Testis (tissue), 3 donors: Measurements from ENCODE around the gene TTLL9. TPM values are rescaled to one million over a fixed set of nuclear protein-coding genes. Genes with fewer than 3 reads are reported as not detected.

Experiments used
- DNase-seq: peaks from one replicate; pipeline ENCODE4 v3.0.0-alpha.2; 2019
- H3K27ac ChIP-seq, 2 donors: fragments of 200-600 bp; sonication (generic); one replicate each; pipeline ENCODE4 v1.5.1; 2019
- H3K27me3 ChIP-seq: fragments of 200-600 bp; sonication (generic); one replicate; pipeline ENCODE4 v1.5.1; 2019
- H3K36me3 ChIP-seq: fragments of 200-600 bp; sonication (generic); one replicate; pipeline ENCODE4 v1.5.1; 2017; ENCODE audit warnings: low read depth; ENCODE audit errors: missing control alignments
- H3K4me1 ChIP-seq: fragments of 200-600 bp; sonication (generic); one replicate; pipeline ENCODE4 v1.5.1; 2019
- H3K4me3 ChIP-seq, 2 donors: fragments of 200-600 bp; sonication (generic); one replicate each; pipeline ENCODE4 v1.5.1; 2017 to 2019
- H3K9me3 ChIP-seq: fragments of 200-600 bp; sonication (generic); one replicate; pipeline ENCODE4 v1.5.1; 2017
- POLR2A ChIP-seq: fragments of 450-650 bp; IDR thresholded peaks from one replicate; pipeline ENCODE4 v1.6.1; 2017; ENCODE audit warnings: antibody characterized with exemption, mild to moderate bottlenecking, moderate library complexity
- WGBS, 2 donors: methylation state at CpG; one replicate each; pipeline ENCODE4 v1.1.5; 2018; 5-methylcytosine and 5-hydroxymethylcytosine counted together
- intact Hi-C: fragments of 100-400 bp; cut with DNase I; formaldehyde crosslinking; loops from one replicate; pipeline ENCODE4 v1.15.1; 2023; ENCODE audit warnings: low total_unique reads
- polyA plus RNA-seq: library from polyadenylated mRNA; stranded (reverse); fragments of 350-450 nt; fragmentation: Illumina TruSeq; extraction: RNeasy Lipid Tissue Mini Kit (QIAGEN cat#74804); gene quantifications from one replicate; pipeline ENCODE4 v1.2.3, GENCODE V29; 2014; ENCODE audit warnings: low read depth, low replicate concordance; ENCODE audit not compliant: insufficient read depth
- total RNA-seq, 2 donors: library from RNA; depleted of rRNA; stranded (reverse); fragments of >200 nt; gene quantifications; one replicate each; pipeline ENCODE4 v1.2.3, GENCODE V29; 2016
- TF ChIP-seq, protein P1 (sequence below), 3 experiments: fragments of 450-650 bp in 2 of 3; fragments of 200-600 bp in 1 of 3; sonication (generic) in 1 of 3; IDR thresholded peaks; one replicate each; pipeline ENCODE4 v1.5.1; 2016 to 2019; ENCODE audit warnings: antibody characterized with exemption in 3 of 3, mild to moderate bottlenecking in 2 of 3, moderate library complexity in 1 of 3

Gene TTLL9
- total and polyA plus RNA-seq, 3 donors from 2014 or later, result 8.7 to 32.7 (median 19.1) TPM

- H3K27me3 ChIP-seq, result no peaks in the 10 kb centered on the region
- no peak overlapping the region for H3K4me3 ChIP-seq
- H3K36me3 ChIP-seq, result no peaks in the 10 kb centered on the region
- 81% methylated on average over 6 of the region's 6 CpGs for WGBS, 2 donors
- DNase-seq, result no peak
- H3K9me3 ChIP-seq, result no peaks in the 10 kb centered on the region
- H3K4me1 ChIP-seq, result no peaks in the 10 kb centered on the region
- intact Hi-C loops, result no loop called here
- no peak overlapping the region for H3K27ac ChIP-seq
- TF ChIP-seq, protein P1, sequence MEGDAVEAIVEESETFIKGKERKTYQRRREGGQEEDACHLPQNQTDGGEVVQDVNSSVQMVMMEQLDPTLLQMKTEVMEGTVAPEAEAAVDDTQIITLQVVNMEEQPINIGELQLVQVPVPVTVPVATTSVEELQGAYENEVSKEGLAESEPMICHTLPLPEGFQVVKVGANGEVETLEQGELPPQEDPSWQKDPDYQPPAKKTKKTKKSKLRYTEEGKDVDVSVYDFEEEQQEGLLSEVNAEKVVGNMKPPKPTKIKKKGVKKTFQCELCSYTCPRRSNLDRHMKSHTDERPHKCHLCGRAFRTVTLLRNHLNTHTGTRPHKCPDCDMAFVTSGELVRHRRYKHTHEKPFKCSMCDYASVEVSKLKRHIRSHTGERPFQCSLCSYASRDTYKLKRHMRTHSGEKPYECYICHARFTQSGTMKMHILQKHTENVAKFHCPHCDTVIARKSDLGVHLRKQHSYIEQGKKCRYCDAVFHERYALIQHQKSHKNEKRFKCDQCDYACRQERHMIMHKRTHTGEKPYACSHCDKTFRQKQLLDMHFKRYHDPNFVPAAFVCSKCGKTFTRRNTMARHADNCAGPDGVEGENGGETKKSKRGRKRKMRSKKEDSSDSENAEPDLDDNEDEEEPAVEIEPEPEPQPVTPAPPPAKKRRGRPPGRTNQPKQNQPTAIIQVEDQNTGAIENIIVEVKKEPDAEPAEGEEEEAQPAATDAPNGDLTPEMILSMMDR (IDR thresholded peaks at IDR 0.05), result no peak
- TF ChIP-seq POLR2A, result no peak
Measured at GRCh38 chr20:31963889-31964288, 93.5 kb downstream of the TTLL9 start.

GRCh38 chr20:31966991-31967655, 96.7 kb downstream of the TTLL9 start:
- TF ChIP-seq POLR2A, result no peak
- TF ChIP-seq, protein P1 (IDR thresholded peaks at IDR 0.05), result no peak
- 11 to 14% methylated on average over 5 of the region's 5 CpGs for WGBS, 2 donors
- H3K27ac ChIP-seq, result no peak overlapping the region
- no peaks in the 10 kb centered on the region for H3K9me3 ChIP-seq
- DNase-seq, result no peak
- H3K27me3 ChIP-seq, result no peaks in the 10 kb centered on the region
- no peaks in the 10 kb centered on the region for H3K4me1 ChIP-seq
- intact Hi-C loops, result no loop called here
- no peaks in the 10 kb centered on the region for H3K36me3 ChIP-seq
- no peak overlapping the region for H3K4me3 ChIP-seq

- Histone ChIP-seq H3K36me3 (no peaks in the 10 kb centered on the region), H3K4me3 (peak within 1 kb of the TSS; percentile 21 to 48), H3K27me3 (no peaks in the 10 kb centered on the region), H3K27ac (no peak within 1 kb of the TSS), H3K9me3 (no peaks in the 10 kb centered on the region), H3K4me1 (no peaks in the 10 kb centered on the region)
- no peak for TF ChIP-seq POLR2A
- TF ChIP-seq, protein P1 (IDR thresholded peaks at IDR 0.05), result no peak
- intact Hi-C loops, result no loop called here
- DNase-seq, result no peak
- 1% methylated on average over 20 to 27 of the region's 38 CpGs for WGBS, 2 donors
Measured at GRCh38 chr20:31967830-31968249, 97.4 kb downstream of the TTLL9 start, which contains the start of gene XKR7. TSS of gene XKR7 (plus strand) at chr20:31968151. CDS start at chr20:31968176, 25 bp downstream.

GRCh38 chr20:31968291-31969126, 98.1 kb downstream of the TTLL9 start:
- H3K4me3 ChIP-seq, result peak overlapping the region; percentile 21 to 48
- WGBS, 2 donors, result 1 to 5% methylated on average over 9 to 41 of the region's 57 CpGs

More at GRCh38 chr20:31968291-31969126, 98.1 kb downstream of the TTLL9 start:
- H3K27me3 ChIP-seq, result no peaks in the 10 kb centered on the region
- H3K9me3 ChIP-seq, result no peaks in the 10 kb centered on the region
- DNase-seq, result peak; percentile 83
- H3K27ac ChIP-seq, result no peak overlapping the region
- H3K4me1 ChIP-seq, result no peaks in the 10 kb centered on the region
- no peaks in the 10 kb centered on the region for H3K36me3 ChIP-seq
- TF ChIP-seq, protein P1 (IDR thresholded peaks at IDR 0.05), result no peak
- TF ChIP-seq POLR2A, result no peak
- intact Hi-C loops, result no loop called here
